HG02973 (cell line): ENCODE results near the gene DGCR6L.
"Not testable (repeated sequence)": the region's sequence is repeated elsewhere in the genome, so short reads cannot be mapped to it uniquely, and the experiment has no call there.

Experiments
- ATAC-seq: cut with Tn5 transposase; IDR thresholded peaks from one replicate; pipeline ENCODE4 v1.9.1; 2021; ENCODE audit warnings: moderate library complexity; ENCODE audit not compliant: unreplicated experiment

Gene DGCR6L

DNA sequence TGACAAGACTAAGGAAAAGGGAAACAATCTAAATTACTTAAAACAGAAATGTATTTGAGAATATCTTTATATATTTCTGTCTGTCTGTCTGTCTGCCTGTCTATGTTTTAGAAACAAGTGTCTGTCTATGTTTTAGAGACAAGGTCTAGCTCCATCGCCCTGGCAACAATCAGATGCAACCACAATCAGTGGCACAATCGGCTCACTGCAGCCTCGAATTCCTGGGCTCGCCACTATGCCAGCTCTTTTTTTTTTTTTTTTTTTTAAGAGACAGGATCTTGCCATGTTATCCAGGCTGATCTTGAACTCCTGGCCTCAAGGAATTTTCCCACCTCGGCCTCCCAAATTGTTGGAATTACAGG is 8.7 kb upstream of the DGCR6L start:
- ATAC-seq: not testable (repeated sequence)

DNA sequence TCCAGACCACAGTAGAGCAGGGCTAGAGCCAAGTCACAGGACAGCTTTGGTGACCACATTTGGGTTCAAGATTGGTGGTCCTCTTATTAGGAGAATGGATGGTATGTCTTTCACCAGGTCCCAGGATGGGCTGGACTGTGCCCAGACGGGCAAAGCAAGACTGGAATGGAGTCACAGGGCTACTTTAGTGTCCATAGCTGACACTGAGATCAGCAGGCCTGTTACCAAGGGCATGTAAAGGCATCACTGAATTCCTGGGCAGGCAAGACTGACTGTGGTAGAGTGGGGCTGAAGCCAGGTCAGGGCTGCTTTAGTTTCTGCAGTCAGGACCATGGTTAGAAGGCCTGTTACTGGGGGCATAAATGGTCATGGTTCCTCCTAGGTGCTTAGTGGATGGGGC is 6.1 kb upstream of the DGCR6L start:
- ATAC-seq: not testable (repeated sequence)

DNA sequence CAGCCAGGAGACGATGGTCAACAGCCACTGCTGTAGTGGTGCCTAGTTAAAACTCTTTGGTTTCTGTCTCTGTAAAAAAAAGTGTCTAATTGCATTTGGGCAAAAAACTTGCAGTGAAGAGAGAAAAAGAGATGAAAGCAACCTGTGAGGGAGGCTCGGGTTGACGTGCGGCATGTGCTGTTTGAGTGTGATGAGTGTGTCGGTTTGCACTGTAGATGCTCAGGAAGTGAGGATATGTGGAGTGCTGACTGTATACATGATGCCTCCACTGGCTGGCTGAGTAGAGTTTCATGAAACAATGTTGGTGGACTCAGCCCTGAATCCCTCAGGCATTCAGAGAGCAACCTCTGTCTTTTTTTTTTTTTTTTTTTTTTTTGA is 4.3 kb upstream of the DGCR6L start:
- ATAC-seq: no peak

DNA sequence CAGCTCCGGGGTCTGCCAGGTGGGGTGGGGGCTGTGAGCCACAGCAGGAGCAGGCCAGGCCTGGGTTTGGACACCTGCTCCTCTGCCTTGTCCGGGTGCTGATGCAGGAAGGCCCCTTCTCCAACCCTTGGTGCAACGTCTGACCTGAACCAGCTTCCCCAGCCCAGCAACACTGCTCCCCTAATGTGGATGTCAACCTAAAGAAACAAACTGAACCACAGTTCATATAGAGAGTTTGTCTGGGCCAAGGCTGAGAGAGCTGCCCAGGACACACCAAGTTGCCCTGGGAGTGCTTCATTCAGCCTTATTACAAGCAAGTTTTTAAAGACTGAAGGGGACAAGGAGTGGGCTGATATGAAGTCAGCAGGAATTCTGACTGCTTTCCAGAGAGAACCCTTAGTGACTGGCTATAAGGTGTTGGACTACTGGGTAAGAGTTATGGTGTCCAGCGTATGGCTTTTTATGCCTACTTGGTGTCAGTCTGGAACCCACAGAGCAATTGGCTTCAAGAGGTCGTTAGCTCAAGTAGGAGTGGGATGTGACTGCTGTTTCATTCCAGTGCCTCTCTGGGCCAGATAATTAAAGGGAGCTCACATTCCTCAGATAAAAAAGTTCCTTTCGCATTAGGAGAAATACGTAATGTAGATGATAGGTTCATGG is 1.8 kb upstream of the DGCR6L start:
- ATAC-seq: not testable (repeated sequence)

DNA sequence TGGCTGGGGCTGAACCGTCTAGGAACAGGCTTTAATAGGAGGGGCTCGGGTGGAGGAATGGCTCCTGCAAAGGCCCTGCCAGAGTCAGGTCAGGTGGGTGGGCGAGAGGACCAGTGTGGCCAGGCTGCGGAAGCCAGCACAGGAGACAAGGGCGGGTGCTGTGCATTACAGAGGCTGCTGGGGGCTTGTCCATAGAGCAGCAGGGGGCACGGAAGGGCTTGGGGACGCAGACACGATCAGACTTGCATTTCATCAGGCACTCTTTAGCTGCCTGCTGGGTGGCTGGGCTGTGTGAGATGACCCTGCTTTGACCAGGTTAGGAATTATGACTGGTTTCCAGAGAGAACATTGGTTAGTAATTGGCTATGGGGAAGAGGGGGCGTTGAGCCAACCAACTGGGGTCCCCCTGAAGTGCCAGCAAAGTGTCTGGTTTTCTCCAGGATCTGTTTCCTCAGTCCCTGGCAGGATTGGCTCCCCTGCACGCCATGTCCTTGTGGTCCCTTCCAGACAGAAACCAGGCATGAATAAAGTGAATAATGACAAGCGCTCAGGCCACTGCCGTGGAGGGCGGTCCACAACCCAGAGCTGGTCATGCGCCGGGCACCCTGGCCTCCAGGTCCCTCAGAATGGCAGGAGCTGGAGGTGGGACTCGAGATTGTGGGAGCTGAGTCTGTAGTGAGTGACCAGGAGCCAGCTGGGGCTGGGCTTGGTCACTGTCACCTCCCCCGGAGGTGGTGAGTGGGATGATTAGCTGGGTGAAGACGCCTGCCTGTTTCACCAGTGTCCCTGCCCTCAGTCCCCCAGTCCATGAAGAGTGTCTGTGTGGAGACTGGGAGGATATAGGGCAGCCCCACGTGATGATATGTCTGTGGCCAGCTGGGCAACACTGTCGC is 1.0 kb upstream of the DGCR6L start:
- not testable (repeated sequence) for ATAC-seq

DNA sequence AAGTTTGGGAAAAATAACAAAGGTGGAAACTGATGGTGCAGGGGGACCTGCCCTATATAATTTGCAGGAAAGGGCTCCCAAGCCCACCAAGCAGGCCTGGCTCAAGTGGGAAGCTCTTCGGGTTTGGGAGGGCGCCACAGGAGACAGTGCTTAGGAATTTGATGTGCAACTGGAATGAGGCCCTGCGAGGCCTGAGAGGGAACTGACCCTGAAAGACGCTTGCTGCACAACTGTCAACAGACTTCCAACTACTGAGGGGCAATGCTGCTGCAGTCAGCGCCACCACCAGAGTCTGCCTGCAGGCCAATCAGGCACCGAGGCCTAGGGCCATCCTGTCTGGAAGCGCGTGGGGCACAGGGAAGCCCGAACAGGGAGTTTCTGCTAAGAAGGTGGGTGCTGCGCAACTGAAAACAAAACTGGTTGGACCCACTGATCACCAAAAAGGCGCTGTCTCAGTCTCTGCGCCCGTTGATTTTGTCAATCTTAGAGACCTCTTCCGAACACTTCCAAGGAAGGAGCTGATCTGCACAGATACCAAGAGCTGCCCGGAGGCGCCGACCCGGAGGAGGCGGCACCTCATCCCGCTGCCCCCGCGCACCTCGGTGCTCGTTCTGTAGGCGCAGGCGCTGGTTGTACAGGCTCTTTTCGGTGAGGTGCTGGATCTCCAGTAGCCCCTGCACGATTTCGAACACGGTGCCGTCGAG is 667 bp downstream of the DGCR6L start:
- peak; percentile 11 for ATAC-seq

DNA sequence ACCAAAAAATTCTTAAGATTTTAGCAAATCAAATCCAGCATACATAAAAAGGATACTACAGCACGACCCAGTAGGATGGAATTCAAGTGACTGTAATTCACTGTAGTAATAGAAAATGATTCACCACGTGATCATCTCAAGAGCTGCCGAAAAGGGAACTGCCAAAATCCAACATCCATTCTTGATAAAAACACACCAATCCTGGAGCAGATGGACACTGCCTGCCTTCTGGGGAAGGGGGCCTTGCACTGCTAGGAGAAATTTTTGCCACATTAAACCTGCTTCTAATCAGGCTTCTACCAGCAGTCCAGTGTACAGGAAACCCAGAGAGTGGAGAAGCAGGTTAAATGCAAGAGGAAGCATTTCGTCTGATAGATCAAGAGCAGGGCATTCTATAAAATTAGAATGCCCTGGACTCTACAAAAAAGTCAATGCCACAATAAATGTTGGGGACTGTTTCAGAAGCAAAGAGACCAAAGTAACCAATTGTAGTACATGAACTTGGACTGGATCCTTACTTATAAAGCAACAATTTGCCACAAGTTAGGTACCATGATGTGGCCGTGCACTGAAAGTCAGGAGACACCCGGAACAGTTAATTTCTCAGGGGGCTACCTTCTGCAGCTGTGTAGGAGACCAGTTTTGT is 1.7 kb downstream of the DGCR6L start:
- ATAC-seq: not testable (repeated sequence)

DNA sequence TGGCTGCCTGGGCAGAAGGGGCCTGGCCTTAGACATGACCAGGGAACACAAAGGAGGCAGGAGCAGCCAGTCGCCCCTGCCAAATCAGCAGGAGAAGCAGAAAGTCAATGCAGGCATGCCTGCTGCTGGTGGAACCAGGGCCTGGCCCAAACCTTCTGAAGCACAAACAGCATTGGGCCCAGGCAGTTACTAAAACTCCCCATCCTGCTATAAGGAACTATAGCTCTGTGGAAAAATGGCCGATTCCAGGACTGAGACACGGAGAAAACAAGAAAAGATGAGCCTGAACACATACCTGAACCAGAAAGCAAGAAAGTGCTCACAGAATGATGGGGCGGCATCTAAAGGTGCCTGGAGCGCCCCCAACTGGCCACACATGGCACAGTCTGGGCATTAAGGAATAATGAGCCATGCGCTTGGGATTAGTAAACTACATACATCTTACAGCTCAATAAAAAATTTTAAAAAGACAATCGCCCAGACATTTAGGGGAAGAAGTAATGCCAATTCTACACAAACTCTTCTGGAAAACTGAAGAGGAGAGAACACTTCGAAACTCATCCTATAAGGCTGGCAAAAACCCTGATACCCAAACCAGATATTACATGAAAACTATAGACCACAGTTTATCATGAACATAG is 2.3 kb downstream of the DGCR6L start:
- not testable (repeated sequence) for ATAC-seq

DNA sequence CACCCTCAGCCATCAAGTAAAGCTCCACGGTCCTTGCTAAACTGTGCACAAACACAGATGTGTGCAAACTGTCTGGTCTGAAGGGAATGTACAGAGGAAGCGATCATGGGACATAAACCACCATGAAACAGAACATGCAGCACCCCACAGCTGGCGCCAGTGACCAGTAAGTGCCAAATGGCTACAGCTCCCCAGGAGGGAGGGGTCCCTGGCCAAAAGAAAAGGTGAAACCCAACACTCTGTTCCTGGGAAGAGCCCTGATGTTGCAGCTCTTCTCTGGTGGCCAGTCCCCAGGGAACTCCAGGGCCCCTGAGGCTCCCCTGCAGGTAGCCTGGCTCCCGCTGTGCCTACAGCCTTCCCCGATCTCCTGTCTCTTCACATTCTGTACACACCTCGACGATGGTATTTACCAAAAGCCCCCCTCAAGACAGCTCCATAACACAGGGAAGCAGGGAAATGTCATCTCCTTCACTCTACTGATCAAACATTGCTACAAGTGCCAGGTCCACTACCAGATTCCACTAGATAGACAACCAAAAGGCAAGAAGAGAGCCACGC is 2.9 kb downstream of the DGCR6L start:
- no peak for ATAC-seq

DNA sequence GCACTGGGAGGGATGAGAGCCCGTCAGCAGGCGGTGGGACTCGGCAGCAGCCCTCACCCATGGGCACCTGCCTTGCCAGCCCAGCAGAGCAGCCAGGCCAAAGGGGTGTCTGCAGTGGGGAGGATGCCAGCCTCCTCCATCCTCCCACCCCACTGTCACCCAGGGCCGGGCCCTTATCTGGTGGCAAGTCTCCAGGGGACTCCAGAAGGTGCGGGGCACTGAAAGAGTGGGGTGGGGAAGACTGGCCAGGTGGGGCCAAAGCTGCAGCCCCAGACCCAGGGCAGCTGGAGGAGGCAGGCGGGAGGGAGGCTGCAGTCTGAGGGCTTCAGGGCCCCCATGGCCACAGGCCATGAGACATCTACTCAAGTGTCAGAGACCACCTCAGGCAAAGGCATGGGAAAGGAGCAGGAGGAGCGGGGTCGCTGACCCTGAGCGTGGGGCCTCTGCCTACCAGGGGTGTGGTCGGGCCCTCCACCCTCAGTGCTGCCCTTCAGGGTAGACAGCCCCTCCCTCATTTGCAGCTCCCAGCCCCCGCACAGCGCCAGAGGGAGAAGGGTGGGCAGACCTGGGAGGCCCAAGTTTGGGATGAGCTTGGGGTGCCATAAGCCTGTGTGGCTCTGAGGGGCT is 3.5 kb downstream of the DGCR6L start:
- no peak for ATAC-seq

DNA sequence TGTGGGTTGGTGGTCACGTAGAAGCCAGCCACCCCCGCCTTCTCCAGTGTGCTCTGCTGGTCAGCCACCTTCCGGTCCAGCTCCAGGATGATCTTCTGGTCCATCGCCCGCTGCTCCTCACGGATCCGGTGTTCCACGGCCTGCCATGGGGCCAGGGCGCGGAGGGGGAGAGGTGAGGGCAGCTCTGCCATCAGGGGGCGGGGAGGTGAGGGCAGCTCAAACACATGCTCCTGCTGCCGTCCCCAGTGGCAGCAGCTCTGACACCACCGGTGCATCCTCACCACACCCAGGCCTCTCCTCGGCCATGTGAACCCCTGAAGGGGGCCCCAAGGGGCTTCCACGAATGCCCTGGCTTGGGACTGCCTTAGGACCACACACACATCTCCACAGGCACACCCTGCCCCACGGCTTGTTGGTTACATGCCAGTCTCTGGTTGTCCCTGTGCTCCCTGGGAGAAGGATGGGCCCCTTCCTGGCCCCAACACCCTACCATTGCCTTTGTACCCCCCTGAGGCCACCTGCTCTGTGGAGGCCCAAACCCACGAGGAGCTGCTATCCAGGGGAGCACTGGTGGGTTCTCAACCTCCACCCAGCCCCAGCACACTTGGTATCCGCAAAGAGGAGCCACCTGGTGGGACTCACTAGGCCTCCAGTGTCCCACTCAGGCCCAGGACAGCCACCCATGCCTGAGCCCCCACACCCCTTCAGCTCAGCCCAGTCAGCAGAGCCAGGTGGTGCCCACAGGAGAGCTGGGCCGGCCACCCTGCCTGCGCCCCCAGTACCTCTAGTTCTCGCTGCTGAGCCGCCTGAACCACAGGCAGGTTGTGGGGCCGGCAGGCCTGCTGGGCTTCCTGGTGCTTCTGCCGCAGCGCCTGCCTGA is 4.3 kb downstream of the DGCR6L start:
- no peak for ATAC-seq

DNA sequence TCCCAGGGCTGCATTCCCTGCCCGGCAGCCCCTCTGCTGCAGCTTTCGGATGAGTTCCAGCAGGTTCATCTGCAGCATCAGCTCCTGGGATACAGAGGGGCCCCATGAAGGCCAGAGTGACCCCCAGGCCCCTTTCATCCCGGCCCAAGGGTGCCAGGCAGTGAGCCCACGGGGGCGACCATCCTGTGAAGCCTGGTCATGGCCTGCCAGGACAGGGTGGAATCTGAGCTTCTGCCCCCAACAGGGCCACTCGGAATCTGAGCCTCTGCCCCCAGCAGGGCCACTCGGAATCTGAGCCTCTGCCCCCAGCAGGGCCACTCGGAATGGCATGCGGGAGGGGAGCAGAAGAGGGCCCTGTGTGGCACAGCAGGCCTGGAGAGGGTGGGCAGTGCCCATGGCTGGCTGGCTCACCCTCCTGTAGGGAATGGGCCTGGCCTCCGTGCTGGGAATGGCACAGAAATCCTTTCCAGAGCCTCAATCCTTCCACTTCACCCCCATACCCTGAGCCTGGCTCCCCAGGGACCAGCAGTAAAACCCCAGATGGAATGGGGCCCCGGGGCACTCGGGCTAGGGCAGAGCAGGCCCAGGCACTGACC is 5.0 kb downstream of the DGCR6L start:
- not testable (repeated sequence) for ATAC-seq

DNA sequence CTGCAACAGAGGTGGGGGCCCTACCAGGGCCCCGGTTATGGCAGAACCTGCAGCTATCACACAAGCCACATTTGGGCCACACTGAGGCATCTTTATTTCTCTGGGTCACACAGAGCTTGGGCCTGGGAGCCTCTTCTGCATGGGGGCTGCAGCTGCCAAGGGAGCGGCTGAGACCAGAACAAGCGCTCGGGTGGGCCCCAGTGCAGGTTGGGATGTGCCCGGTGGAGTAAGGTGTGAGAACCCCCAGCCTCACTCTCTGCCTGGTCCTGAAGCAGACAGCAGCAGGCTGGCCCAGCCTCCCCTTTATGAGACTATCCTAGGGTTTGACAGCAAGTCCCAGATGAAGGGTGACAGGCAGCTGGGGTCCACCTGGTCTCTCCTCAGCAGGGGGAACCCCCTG is 5.7 kb downstream of the DGCR6L start:
- ATAC-seq: not testable (repeated sequence)

DNA sequence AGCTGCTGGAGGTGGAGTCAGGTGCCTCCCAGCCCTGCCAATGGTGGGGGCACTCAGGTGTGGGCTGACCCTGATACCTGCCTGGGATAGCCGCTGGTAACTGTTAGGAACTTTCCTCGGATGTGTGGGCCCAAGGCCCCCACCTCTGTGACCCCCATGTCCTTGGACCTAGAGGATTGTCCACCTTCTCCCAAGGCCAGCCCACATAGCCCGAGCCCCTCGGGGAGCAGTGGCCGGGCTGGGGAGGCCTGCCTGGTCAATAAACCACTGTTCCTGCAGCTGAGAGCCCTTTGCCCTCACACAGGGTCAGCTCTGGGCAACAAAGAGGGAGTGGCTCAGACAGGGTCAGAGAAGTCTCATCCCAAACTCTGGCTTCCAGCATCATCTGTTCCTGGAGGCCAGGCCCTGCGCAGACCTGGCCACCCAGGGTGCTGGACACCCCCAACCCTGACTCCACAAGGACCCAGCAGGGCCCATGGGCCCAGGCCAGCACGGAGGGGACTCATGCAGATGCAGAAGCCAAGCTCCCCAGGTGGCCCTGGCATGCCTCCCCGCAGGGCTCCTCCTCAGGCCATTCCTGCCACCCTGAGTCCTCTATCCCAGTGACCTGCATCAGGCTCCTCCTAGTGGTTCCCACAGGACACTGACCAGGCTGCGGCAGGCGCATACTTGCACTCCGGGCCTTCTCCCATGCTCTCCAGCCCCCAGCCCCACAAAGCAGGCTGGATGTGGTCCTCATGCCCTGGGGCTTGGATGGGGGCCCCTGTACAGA is 6.4 kb downstream of the DGCR6L start:
- ATAC-seq: not testable (repeated sequence)

DNA sequence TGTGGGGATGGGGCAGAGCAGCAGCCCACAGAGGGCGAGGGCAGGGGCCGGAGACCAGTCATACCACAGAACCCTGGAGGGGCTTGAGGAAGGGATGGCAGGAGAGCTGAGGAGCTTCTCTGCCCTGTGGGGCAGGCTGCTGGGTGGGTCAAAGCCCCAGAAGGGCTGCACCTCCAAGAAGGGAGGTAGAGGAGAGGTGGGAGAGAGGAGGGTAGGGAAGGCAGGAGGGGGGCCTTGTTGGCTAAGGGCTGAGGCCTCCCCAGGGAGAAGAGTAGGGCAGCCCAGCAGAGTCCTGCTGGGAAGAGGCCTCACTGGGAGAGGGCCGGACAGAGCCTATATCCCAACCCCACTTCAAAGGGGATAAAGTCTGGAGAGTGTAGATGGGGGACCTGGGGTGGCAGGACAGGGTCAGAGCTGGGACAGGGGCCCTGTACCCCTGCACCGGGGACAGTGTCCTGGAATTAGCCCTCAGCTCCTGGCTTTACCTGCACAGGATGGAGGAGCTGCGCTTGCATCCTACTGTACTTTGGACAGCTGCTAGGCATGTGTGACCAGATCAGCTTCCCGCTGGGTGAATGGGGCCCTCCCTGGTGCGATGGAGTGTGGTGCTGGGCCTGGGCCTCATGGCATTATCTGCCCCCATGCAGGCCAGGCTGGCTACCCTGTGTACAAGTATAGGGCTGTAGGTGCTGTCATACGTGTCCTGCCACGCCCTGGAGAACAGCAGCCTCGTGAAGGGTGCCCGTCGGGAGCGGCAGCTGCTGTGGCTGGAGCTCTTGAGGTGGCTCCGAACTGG is 7.3 kb downstream of the DGCR6L start:
- no peak for ATAC-seq

DNA sequence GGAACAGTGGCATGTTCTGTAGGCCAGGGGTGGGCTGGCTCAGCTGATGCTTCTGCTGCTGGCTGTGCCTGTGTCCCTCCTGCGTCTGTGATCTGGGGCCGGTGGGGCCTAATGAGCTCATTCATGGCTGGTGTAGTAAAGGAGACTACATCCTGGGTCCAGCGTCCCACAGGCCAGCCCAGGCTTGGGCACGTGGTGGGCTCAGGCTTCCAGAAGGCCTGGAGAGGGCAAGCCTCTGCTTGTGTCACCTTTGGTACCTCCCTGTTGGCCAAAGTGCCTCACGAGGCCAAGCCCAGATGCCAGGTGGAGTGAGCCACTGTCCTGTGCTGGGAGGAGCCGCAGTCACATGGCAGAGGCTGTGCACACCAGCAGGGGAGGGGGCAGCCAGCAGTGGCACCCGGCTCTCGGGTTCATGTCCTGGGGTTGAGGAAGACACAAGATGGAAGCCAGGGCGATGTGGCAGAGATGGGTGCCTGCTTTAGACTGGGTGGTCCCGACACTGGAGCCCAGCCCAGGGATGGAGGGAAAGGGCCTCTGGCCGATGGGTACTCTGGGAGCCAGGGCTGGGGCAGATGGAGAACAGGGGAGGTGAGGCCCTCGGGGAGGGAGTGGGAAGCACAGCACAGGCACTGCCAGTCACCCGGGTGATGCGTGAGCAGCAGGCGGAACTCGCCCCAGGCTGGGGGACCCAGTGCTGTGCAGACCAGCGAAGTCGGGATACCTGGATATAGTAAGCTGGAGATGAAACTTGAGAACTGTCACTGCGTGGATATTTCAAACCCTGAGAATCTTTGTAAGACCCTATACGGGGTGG is 8.4 kb downstream of the DGCR6L start:
- not testable (repeated sequence) for ATAC-seq
